HepG2 (cell line): ENCODE measurements around the gene PKD2L1. TPM values are rescaled to one million over a fixed set of nuclear protein-coding genes. Genes with fewer than 3 reads are reported as not detected.
A peak's percentile ranks its signal among the peaks of the same experiment; 100 is the strongest.

Experiments
- CBX2 ChIP-seq, 2 experiments: fragments of 200-600 bp in 1 of 2; sonication (generic); formaldehyde crosslinking in 1 of 2; IDR thresholded peaks; 2 replicates each; pipeline versions ENCODE4 v1.7.0 to v1.8.1; 2018 to 2022; ENCODE audit warnings: low read depth in 2 of 2, low read length in 1 of 2, mild to moderate bottlenecking in 1 of 2, missing genetic modification reagents in 1 of 2
- ESRRA ChIP-seq: sonication (generic); formaldehyde crosslinking; IDR thresholded peaks from 2 replicates; pipeline ENCODE4 v1.5.1; 2020; ENCODE audit warnings: mild to moderate bottlenecking, low read depth, missing genetic modification reagents
- FOXJ3 ChIP-seq: sonication (generic); formaldehyde crosslinking; IDR thresholded peaks from 2 replicates; pipeline ENCODE4 v1.4.0; 2020; ENCODE audit warnings: missing genetic modification reagents, mild to moderate bottlenecking, borderline replicate concordance
- FOXM1 ChIP-seq: sonication (generic); formaldehyde crosslinking; IDR thresholded peaks from 2 replicates; pipeline ENCODE4 v1.5.0; 2020; ENCODE audit warnings: missing genetic modification reagents
- GPN1 ChIP-seq: sonication (generic); formaldehyde crosslinking; IDR thresholded peaks from 2 replicates; pipeline ENCODE4 v1.5.1; 2020; ENCODE audit warnings: missing genetic modification reagents, borderline replicate concordance
- HNF1B ChIP-seq: sonication (generic); formaldehyde crosslinking; IDR thresholded peaks from 2 replicates; pipeline ENCODE4 v1.5.1; 2020; ENCODE audit warnings: mild to moderate bottlenecking, moderate library complexity, missing genetic modification reagents
- HNRNPK ChIP-seq: fragments of 200-400 bp; formaldehyde crosslinking; IDR thresholded peaks from 2 replicates; pipeline ENCODE4 v1.6.1; 2018; ENCODE audit warnings: low read length, low read depth, moderate library complexity, mild to moderate bottlenecking; ENCODE audit not compliant: poor library complexity, severe bottlenecking
- IRX3 ChIP-seq: sonication (generic); formaldehyde crosslinking; IDR thresholded peaks from 2 replicates; pipeline ENCODE4 v1.8.1; 2023; ENCODE audit warnings: mild to moderate bottlenecking, low read depth, missing genetic modification reagents, borderline replicate concordance
- KLF6 ChIP-seq: IDR thresholded peaks from 2 replicates; pipeline ENCODE4 v1.8.0; 2016; ENCODE audit warnings: missing biosample characterization, missing genetic modification reagents
- PCBP2 ChIP-seq: fragments of 200-400 bp; formaldehyde crosslinking; optimal IDR thresholded peaks from 2 replicates; pipeline ENCODE3; 2018; ENCODE audit warnings: low read length, low read depth; ENCODE audit not compliant: poor library complexity, severe bottlenecking
- PHF5A ChIP-seq: IDR thresholded peaks from one replicate; pipeline ENCODE4 v1.6.1; 2018; ENCODE audit warnings: low read depth, missing genetic modification reagents; ENCODE audit not compliant: unreplicated experiment
- XBP1 ChIP-seq: sonication (generic); formaldehyde crosslinking; IDR thresholded peaks from 2 replicates; pipeline ENCODE4 v1.5.0; 2020; ENCODE audit warnings: missing genetic modification reagents
- ZNF296 ChIP-seq: sonication (generic); formaldehyde crosslinking; conservative IDR thresholded peaks from 2 replicates; pipeline ENCODE4 v1.5.0; 2020; ENCODE audit warnings: mild to moderate bottlenecking, missing genetic modification reagents
- ZNF326 ChIP-seq: sonication (generic); formaldehyde crosslinking; IDR thresholded peaks from 2 replicates; pipeline ENCODE4 v1.4.0; 2020; ENCODE audit warnings: missing genetic modification reagents, borderline replicate concordance
- ZNF441 ChIP-seq: sonication (generic); formaldehyde crosslinking; IDR thresholded peaks from 2 replicates; pipeline ENCODE4 v1.7.0; 2021; ENCODE audit warnings: missing genetic modification reagents, borderline replicate concordance
- ZNF563 ChIP-seq: sonication (generic); formaldehyde crosslinking; IDR thresholded peaks from 2 replicates; pipeline ENCODE4 v1.8.0; 2022; ENCODE audit warnings: mild to moderate bottlenecking, moderate library complexity, missing genetic modification reagents
- polyA plus RNA-seq, 8 experiments: library from polyadenylated mRNA; depleted of rRNA in 3 of 8; stranded (reverse) in 7 of 8; unstranded in 1 of 8; fragments of >200 nt; fragmentation: Illumina TruSeq in 4 of 8; extraction: Trizol in 4 of 8; gene quantifications; 2 replicates each; pipeline versions ENCODE4 v1.2.1 to v1.2.3, GENCODE V29; 2011 to 2016; ENCODE audit warnings: low read depth in 4 of 8, missing spikeins in 1 of 8, mixed read lengths in 1 of 8; ENCODE audit not compliant: insufficient read depth in 1 of 8
- total RNA-seq, 5 experiments: library from RNA; depleted of rRNA; stranded (reverse); fragments of >200 nt; fragmentation: Illumina TruSeq; extraction: Trizol; gene quantifications; 2 replicates each; pipeline ENCODE4 v1.2.3, GENCODE V29; 2016; ENCODE audit warnings: low read depth in 1 of 5
- TF ChIP-seq, protein P1 (sequence below): sonication (generic); formaldehyde crosslinking; IDR thresholded peaks from 2 replicates; pipeline ENCODE4 v1.5.0; 2020; ENCODE audit warnings: missing genetic modification reagents, mild to moderate bottlenecking, borderline replicate concordance
- TF ChIP-seq, protein P2 (sequence below): sonication (generic); formaldehyde crosslinking; IDR thresholded peaks from 2 replicates; pipeline ENCODE4 v1.9.0; 2021; ENCODE audit warnings: mild to moderate bottlenecking, missing genetic modification reagents

The PKD2L1 gene
- total and polyA plus RNA-seq, 2 of the 13 experiments (the other 11 are each of a cell fraction or from before 2014, with no cell fraction given) = 0.07 to 0.15 TPM

GRCh38 chr10:100286051-100287033 lies 43.7 kb downstream of the PKD2L1 start, which contains the start of gene BLOC1S2 (continued):
- TF ChIP-seq ZNF441 (CRISPR knock-in tag) (no peak), ESRRA (CRISPR knock-in tag) (peak; percentile 12; the same call in 1 of the 2 replicates), GPN1 (no peak), PHF5A (no peak), HNF1B (CRISPR knock-in tag) (no peak; the same call in 1 of the 2 replicates), KLF6 (CRISPR knock-in tag) (peak; percentile 52; the same call in 1 of the 2 replicates), PCBP2 (no peak), XBP1 (CRISPR knock-in tag) (no peak), FOXJ3 (CRISPR knock-in tag) (no peak), FOXM1 (CRISPR knock-in tag) (no peak), ZNF326 (CRISPR knock-in tag) (no peak), IRX3 (CRISPR knock-in tag) (no peak), CBX2 (IDR thresholded peaks at IDR 0.05; ENCODE audit: low read depth, low read length) (no peak), CBX2 (CRISPR knock-in tag; IDR thresholded peaks at IDR 0.05; ENCODE audit: low read depth) (no peak), ZNF563 (CRISPR knock-in tag) (0 out of 2 replicates have a peak, but pooled peaks have one; percentile 25), HNRNPK (peak; percentile 30), ZNF296 (no peak)
- TF ChIP-seq, protein P1, sequence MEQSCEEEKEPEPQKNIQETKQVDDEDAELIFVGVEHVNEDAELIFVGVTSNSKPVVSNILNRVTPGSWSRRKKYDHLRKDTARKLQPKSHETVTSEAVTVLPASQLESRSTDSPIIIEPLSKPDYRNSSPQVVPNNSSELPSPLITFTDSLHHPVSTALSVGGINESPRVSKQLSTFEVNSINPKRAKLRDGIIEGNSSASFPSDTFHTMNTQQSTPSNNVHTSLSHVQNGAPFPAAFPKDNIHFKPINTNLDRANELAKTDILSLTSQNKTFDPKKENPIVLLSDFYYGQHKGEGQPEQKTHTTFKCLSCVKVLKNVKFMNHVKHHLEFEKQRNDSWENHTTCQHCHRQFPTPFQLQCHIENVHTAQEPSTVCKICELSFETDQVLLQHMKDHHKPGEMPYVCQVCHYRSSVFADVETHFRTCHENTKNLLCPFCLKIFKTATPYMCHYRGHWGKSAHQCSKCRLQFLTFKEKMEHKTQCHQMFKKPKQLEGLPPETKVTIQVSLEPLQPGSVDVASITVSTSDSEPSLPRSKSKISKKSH (CRISPR knock-in tag) = peak; percentile 86; the same call in 1 of the 2 replicates
- TF ChIP-seq, protein P2, sequence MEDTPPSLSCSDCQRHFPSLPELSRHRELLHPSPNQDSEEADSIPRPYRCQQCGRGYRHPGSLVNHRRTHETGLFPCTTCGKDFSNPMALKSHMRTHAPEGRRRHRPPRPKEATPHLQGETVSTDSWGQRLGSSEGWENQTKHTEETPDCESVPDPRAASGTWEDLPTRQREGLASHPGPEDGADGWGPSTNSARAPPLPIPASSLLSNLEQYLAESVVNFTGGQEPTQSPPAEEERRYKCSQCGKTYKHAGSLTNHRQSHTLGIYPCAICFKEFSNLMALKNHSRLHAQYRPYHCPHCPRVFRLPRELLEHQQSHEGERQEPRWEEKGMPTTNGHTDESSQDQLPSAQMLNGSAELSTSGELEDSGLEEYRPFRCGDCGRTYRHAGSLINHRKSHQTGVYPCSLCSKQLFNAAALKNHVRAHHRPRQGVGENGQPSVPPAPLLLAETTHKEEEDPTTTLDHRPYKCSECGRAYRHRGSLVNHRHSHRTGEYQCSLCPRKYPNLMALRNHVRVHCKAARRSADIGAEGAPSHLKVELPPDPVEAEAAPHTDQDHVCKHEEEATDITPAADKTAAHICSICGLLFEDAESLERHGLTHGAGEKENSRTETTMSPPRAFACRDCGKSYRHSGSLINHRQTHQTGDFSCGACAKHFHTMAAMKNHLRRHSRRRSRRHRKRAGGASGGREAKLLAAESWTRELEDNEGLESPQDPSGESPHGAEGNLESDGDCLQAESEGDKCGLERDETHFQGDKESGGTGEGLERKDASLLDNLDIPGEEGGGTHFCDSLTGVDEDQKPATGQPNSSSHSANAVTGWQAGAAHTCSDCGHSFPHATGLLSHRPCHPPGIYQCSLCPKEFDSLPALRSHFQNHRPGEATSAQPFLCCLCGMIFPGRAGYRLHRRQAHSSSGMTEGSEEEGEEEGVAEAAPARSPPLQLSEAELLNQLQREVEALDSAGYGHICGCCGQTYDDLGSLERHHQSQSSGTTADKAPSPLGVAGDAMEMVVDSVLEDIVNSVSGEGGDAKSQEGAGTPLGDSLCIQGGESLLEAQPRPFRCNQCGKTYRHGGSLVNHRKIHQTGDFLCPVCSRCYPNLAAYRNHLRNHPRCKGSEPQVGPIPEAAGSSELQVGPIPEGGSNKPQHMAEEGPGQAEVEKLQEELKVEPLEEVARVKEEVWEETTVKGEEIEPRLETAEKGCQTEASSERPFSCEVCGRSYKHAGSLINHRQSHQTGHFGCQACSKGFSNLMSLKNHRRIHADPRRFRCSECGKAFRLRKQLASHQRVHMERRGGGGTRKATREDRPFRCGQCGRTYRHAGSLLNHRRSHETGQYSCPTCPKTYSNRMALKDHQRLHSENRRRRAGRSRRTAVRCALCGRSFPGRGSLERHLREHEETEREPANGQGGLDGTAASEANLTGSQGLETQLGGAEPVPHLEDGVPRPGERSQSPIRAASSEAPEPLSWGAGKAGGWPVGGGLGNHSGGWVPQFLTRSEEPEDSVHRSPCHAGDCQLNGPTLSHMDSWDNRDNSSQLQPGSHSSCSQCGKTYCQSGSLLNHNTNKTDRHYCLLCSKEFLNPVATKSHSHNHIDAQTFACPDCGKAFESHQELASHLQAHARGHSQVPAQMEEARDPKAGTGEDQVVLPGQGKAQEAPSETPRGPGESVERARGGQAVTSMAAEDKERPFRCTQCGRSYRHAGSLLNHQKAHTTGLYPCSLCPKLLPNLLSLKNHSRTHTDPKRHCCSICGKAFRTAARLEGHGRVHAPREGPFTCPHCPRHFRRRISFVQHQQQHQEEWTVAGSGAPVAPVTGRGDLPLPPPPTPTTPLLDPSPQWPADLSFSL (CRISPR knock-in tag) = no peak
